Rectal smooth muscle tissue (tissue), 1 donor: ENCODE data around the gene DOCK4.

ENCODE experiments used
- H3K27ac ChIP-seq: one replicate; pipeline ENCODE4 v1.7.0; 2013; ENCODE audit warnings: low read depth, low read length, inconsistent platforms
- H3K27me3 ChIP-seq: one replicate; pipeline ENCODE4 v1.7.0; 2013; ENCODE audit warnings: low read length; ENCODE audit not compliant: control insufficient read depth, insufficient read depth
- H3K36me3 ChIP-seq: one replicate; pipeline ENCODE4 v1.7.0; 2013; ENCODE audit warnings: low read length; ENCODE audit not compliant: control insufficient read depth, insufficient read depth
- H3K4me1 ChIP-seq: one replicate; pipeline ENCODE4 v1.7.0; 2013; ENCODE audit warnings: low read length; ENCODE audit not compliant: control insufficient read depth, insufficient read depth
- H3K4me3 ChIP-seq: one replicate; pipeline ENCODE4 v1.7.0; 2013; ENCODE audit warnings: low read length
- H3K9ac ChIP-seq: one replicate; pipeline ENCODE4 v1.7.0; 2013; ENCODE audit warnings: low read length

The DOCK4 gene

DNA sequence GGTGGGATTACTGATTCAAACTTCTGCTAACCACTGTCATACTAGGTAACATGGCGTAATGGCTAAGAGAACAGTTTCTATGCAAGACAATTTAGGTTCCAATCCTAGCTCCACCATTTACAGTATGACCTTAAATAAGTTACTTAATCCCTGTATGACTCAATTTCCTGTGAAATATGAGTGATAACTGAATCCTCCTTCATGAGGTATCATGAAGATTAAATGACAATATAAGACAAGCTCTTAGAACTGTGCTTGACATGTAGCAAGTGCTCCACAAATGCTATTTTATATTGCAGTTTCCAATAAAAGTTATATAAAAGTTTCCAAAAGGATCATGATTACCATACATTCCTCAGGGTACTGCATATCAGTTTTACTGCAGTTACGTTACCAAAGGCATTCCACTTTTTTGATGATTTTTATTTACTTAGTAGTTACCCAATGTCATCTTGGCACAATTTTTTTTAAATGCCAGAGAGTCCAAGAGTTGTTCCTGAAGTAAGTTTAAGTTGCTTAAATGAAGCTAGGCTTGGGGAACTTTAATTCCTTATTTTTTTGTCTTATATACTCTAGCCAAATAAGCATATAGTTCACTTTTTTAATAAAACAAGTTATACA lies 7.1 kb downstream of the DOCK4 start:
- Histone ChIP-seq H3K27me3 (no peaks in the 10 kb centered on the region), H3K4me1 (no peaks in the 10 kb centered on the region), H3K4me3 (no peak overlapping the region), H3K9ac (no peak overlapping the region), H3K27ac (no peak overlapping the region), H3K36me3 (no peaks in the 10 kb centered on the region)

- Histone ChIP-seq H3K9ac (no peak overlapping the region), H3K27me3 (no peaks in the 10 kb centered on the region), H3K4me3 (no peak overlapping the region), H3K27ac (no peak overlapping the region), H3K36me3 (no peaks in the 10 kb centered on the region), H3K4me1 (peaks cover 5% of the 10 kb centered on the region)
Measured at GRCh38 chr7:112197322-112197721, 8.9 kb downstream of the DOCK4 start.

DNA sequence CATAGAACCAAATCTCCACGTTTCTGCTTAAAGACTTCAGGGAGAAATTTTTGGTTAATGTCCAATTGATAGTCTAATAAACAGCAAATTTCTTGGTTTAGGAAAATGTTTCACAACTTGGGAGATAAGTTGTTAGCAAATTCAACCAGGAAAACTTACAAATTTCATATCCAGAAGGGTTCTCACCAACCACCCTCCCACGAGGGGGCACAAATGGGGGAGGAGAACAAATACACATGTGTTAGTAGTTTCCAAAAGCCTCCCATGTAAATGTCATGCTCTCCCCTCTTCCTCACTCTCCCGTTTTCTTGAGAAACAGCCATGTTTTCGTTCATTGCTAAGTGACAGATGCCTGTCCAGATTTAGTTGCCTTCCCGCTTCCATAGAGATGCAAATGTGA lies 10.5 kb downstream of the DOCK4 start:
- Histone ChIP-seq H3K4me3 (no peak overlapping the region), H3K27ac (no peak overlapping the region), H3K9ac (no peak overlapping the region), H3K4me1 (peaks cover 6% of the 10 kb centered on the region), H3K36me3 (no peaks in the 10 kb centered on the region), H3K27me3 (no peaks in the 10 kb centered on the region)

DNA sequence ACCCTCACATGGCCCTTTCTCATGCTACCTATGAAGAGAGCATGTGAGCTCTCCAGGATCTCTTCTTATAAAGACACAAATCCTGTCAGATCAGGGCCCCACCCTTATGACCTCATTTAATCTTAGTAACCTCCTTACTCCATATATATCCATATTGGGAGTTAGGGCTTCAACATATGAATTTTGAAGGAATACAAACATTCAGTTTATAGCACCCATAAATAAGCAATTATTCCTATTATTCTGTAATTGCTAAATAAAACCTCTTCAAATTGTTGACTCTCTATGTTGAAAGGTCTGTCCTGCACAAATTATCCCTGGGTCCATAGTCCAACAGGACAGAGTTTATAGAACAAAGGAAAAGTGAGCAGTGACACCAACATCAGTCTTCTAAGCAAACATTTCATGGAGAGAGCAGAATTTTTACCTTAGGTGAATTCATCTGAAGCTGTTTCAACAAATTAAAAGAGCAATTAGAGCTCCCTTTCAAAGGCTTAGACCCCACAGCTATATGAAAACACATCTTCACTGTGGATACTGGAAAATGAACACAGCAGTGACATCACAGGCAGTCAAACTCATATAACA lies 12.2 kb downstream of the DOCK4 start:
- Histone ChIP-seq H3K27me3 (no peaks in the 10 kb centered on the region), H3K36me3 (no peaks in the 10 kb centered on the region), H3K9ac (no peak overlapping the region), H3K27ac (no peak overlapping the region), H3K4me1 (peaks cover 6% of the 10 kb centered on the region), H3K4me3 (no peak overlapping the region)

DNA sequence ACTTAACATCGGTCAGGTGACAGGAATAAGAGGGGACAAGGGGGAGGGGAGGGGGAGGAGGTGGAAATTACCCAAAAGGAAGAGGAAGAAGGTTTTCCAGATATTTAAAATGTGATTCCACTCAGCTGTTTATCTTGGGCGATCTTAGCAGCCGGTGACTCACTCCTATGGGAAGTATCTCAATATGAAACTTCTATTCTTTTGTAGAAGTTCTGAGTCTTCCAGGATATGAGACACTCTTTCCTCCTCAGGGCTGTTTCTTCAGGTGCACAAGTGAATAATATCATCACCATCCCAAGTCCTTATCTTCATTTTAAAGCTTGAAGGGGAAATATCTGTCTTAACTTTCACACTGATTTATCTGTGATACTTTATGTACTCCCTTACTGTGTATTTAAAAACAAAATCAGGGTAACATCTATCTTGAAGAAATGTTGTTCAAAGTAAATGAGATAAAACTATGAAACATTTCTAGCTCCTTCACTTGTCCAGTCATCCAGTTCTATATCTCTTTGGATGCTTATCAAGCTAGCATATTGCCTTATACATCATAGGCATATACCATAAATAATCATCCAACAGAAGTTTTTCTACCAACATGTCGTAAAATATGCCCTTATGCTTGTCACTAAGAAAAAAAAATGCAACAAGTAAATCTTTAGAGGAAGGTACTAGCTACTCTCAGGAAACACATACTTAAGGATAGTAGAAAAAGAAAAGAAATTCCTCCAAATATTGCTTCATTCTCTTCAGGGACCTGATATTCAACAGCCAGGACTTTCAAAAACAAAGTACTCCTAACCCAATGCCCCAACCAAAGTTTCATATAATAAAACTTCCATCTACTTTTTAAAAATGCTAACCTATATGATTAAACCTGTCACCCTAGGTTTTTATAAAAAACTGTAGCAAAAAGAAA lies 13.7 kb downstream of the DOCK4 start:
- H3K9ac ChIP-seq = no peak overlapping the region
- H3K27ac ChIP-seq = no peak overlapping the region
- no peaks in the 10 kb centered on the region for H3K36me3 ChIP-seq
- H3K27me3 ChIP-seq = no peaks in the 10 kb centered on the region
- H3K4me3 ChIP-seq = no peak overlapping the region
- H3K4me1 ChIP-seq = peaks cover 6% of the 10 kb centered on the region

DNA sequence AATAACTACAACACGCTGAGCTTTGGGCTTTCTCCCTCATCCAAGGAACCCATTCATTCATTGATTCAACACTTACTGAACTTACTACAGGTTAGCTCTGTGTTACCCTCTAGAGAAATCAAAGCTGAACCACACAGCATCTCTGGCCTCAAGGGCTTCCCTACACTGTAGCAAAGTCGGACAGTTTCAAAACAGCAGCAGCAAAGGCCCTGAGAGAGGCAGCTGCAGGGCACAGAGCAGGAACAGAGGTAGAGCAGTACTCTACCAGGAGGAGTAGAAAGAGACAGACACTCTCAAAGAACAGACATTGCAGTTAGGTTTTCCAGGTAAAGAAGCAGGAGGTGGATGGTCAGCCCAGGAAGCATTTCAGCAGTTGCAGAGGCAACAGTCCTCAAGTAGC lies 16.1 kb downstream of the DOCK4 start:
- Histone ChIP-seq H3K9ac (no peak overlapping the region), H3K4me1 (peaks cover 6% of the 10 kb centered on the region), H3K36me3 (no peaks in the 10 kb centered on the region), H3K27me3 (no peaks in the 10 kb centered on the region), H3K4me3 (no peak overlapping the region), H3K27ac (no peak overlapping the region)

DNA sequence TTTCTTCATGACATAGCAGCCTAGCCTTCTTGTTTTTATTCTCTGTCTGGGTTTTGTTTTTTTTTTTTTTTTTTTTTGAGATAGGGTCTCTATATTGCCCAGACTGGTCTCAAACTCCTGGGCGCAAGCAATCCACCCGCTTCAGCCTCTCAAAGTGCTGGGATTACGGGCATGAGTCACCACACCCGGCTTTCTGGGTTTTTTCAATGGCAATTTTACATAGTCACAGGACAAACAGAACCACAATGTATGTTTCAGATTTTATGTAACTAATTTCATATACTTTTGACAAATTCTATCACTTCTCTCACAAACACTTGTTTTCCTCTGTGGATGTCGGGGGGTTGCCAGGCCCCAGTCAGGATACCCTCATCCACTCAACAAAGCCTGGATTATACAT lies 16.5 kb downstream of the DOCK4 start:
- no peak overlapping the region for H3K9ac ChIP-seq
- H3K4me1 ChIP-seq = peaks cover 6% of the 10 kb centered on the region
- H3K27me3 ChIP-seq = no peaks in the 10 kb centered on the region
- no peak overlapping the region for H3K27ac ChIP-seq
- H3K36me3 ChIP-seq = no peaks in the 10 kb centered on the region
- no peak overlapping the region for H3K4me3 ChIP-seq

GRCh38 chr7:112188257-112188656 lies 17.9 kb downstream of the DOCK4 start:
- H3K27ac ChIP-seq = no peak overlapping the region
- H3K4me3 ChIP-seq = no peak overlapping the region
- no peaks in the 10 kb centered on the region for H3K36me3 ChIP-seq
- no peak overlapping the region for H3K9ac ChIP-seq
- peaks cover 6% of the 10 kb centered on the region for H3K4me1 ChIP-seq
- no peaks in the 10 kb centered on the region for H3K27me3 ChIP-seq

GRCh38 chr7:112186300-112186699 lies 19.9 kb downstream of the DOCK4 start:
- H3K27ac ChIP-seq = no peak overlapping the region
- H3K36me3 ChIP-seq = no peaks in the 10 kb centered on the region
- no peak overlapping the region for H3K4me3 ChIP-seq
- no peaks in the 10 kb centered on the region for H3K4me1 ChIP-seq
- H3K9ac ChIP-seq = no peak overlapping the region
- H3K27me3 ChIP-seq = no peaks in the 10 kb centered on the region

DNA sequence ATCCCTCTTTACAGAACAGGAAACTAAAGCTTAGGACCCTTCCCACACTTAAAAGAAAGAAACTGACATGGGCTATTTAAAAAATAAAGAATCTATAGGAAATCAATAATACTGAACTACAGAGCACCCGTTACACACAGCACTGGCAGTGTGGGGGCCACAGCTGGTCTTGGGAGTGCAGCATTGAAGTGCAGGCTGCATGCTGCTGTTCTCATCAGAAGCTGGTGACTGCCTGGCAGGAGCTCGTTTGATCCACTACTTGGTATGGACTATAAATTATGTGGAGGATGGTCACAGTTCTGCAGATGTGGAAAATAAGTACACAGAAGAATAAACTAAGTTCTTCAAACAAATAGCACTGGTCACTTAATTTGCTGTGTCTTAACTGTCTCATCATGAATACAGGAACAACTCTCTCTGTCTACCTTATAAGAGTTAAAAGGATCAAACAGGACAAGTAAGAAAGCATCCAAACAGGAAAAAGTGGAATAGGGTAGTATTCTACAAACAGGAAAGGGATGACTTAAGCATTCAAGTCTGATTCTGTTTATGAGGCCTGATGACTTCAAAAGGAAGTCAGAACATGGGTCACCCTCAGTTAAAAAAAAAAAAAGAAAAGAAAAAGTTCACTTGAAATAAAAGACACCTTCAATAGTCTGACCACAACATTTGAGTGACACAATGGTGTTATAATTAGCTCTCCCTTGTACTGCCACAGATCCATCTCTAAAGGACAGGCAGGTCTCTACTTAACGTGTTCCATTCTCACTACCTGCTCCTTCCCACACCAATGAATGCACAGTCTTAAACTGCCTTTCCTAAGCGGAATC lies 21.0 kb downstream of the DOCK4 start:
- H3K36me3 ChIP-seq = no peaks in the 10 kb centered on the region
- H3K27ac ChIP-seq = no peak overlapping the region
- H3K4me1 ChIP-seq = peaks cover 4% of the 10 kb centered on the region
- H3K27me3 ChIP-seq = no peaks in the 10 kb centered on the region
- no peak overlapping the region for H3K4me3 ChIP-seq
- H3K9ac ChIP-seq = no peak overlapping the region

GRCh38 chr7:112184455-112184854 lies 21.7 kb downstream of the DOCK4 start:
- Histone ChIP-seq H3K27me3 (no peaks in the 10 kb centered on the region), H3K4me1 (peaks cover 5% of the 10 kb centered on the region), H3K9ac (no peak overlapping the region), H3K4me3 (no peak overlapping the region), H3K27ac (no peak overlapping the region), H3K36me3 (no peaks in the 10 kb centered on the region)

DNA sequence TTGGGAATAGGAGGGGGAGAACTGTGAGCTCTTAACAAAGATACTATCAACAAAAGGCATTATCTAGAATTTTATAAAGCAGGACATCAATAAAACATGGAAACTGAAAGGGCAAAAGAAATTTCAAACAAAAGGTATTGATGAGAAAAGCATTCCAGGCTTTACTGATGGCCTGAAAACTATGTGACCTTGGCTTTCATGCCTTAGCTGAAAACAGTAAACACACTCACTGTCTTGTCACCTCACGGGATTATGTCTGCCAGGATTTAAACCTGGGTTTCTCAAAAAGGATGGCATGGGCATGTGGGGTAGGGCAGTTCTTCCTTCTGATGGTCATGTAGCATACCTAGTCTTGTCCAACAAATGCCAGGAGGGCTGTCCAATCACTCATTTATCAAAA lies 22.9 kb downstream of the DOCK4 start:
- peaks cover 5% of the 10 kb centered on the region for H3K4me1 ChIP-seq
- no peaks in the 10 kb centered on the region for H3K36me3 ChIP-seq
- no peak overlapping the region for H3K9ac ChIP-seq
- H3K4me3 ChIP-seq = no peak overlapping the region
- H3K27me3 ChIP-seq = no peaks in the 10 kb centered on the region
- H3K27ac ChIP-seq = no peak overlapping the region
